Activated CD4-positive, alpha-beta T cell treated with anti-CD3 and anti-CD28 coated beads, Interleukin-2, Interleukin-4, amounts not matched to agents 100 ng/mL and 50 ng/mL, durations not matched to agents 16 hours and 8 hours (primary cell): ENCODE results near the gene HES4.
"Not testable (repeated sequence)": the region's sequence is repeated elsewhere in the genome, so short reads cannot be mapped to it uniquely, and the experiment has no call there.

Experiments
- DNase-seq: peaks from one replicate; pipeline ENCODE4 v3.0.0-alpha.2; 2020; ENCODE audit warnings: low spot score

The HES4 gene

DNA sequence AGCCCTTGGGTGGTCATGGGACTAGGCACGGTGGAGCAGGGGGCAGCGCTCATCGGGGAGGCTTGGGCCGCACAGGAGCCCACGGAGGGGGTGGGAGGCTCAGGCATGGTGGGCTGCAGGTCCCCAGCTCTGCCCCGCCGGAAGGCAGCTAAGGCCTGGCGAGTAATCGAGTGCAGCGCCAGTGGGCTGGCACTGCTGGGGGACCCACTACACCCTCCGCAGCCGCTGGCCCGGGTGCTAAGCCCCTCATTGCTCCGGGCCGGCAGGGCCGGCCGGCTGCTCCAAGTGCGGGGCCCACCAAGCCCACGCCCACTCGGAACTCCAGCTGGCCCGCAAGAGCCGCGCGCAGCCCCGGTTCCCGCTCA, 18.4 kb upstream of the HES4 start:
- DNase-seq = not testable (repeated sequence)

DNA sequence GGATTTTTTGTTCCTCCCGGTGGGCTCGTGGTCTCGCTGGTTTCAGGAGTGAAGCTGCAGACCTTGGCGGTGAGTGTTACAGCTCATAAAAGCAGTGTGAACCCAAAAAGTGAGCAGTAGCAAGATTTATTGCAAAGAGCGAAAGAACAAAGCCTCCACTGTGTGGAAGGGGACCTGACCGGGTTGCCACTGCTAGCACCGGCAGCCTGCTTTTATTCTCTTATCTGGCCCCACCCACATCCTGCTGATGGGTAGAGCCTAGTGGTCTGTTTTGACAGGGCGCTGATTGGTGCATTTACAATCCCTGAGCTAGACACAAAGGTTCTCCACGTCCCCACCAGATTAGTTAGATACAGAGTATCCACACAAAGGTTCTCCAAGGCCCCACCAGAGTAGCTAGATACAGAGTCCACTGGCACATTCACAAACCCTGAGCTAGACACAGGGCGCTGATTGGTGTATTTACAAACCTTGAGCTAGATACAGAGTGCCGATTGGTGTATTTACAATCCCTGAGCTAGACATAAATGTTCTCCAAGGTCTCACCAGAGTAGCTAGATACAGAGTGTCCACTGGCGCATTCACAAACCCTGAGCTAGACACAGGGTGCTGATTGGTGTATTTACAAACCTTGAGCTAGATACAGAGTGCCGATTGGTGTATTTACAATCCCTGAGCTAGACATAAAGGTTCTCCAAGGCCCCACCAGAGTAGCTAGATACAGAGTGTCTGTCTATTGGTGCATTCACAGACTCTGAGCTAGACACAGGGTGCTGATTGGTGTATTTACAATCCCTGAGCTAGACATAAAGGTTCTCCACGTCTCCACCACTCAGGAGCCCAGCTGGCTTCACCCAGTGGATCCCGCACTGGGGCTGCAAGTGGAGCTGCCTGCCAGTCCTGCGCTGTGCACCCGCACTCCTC, 17.8 kb upstream of the HES4 start:
- not testable (repeated sequence) for DNase-seq

DNA sequence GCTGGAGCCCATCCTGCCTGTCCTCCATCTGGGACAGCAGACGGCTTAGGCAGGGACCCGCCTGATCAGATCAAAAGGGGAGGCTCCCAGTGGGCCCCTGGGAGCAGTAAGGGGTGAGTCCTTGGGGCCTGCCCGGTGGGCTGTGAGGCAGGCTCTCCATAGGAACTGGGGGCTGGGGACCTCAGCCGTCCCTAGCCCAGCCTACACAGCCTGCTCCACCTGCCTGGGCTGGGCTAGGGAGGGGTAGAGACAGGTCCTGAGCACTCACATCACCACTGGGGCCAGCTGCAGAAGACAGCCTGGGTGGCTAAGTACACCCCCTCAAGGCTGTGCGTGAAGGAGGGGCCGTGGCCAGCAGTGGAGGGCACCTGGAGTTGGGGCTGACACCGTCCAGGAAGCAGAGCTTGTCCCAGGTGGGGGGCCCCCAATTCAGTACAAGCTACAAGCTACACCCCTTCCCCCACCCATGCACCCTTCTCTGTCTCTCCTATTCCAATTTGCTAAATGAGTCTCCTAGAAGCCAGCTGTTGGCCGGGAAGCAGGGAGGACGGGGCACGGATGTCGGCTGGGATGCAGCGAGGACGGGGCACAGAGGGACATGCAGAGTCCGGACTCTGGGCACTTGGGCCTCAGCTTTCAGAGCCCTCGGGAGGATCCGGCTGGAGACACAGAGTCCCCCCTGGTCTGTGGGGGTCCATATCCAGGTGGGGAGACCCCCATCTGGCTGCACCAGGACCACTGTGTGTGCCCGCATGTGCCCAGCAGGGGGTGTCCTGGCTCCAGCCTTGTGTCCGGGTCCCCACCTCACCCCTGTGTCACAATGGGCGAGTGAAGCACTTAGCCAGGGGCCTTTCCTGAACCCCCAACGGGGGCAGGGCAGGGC, 15.1 kb upstream of the HES4 start:
- DNase-seq = no peak

- DNase-seq = no peak
These were observed 14.2 kb upstream of the HES4 start for GRCh38 chr1:1013922-1014648.

GRCh38 chr1:1013105-1013921, 13.4 kb upstream of the HES4 start, which contains the start of gene ISG15:
Gene ISG15, plus strand, starts transcription at chr1:1013497. Its CDS starts 77 bp downstream, at chr1:1013574.
- peak; percentile 90 for DNase-seq

DNA sequence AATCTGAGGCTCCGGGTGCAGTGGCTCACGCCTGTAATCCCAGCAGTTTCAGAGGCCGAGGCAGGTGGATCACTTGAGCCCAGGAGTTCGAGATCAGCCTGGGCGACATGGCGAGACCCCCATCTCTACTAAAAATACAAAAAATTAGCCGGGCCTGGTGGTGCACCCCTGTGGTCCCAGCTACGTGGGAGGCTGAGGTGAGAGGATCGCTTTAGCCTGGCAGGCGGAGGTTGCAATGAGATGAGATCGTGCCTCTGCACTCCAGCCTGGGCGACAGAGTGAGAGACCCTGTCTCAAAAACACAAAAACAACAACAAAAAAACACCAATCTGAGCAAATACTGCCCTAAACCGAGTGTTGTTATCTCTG, 12.8 kb upstream of the HES4 start:
- not testable (repeated sequence) for DNase-seq

DNA sequence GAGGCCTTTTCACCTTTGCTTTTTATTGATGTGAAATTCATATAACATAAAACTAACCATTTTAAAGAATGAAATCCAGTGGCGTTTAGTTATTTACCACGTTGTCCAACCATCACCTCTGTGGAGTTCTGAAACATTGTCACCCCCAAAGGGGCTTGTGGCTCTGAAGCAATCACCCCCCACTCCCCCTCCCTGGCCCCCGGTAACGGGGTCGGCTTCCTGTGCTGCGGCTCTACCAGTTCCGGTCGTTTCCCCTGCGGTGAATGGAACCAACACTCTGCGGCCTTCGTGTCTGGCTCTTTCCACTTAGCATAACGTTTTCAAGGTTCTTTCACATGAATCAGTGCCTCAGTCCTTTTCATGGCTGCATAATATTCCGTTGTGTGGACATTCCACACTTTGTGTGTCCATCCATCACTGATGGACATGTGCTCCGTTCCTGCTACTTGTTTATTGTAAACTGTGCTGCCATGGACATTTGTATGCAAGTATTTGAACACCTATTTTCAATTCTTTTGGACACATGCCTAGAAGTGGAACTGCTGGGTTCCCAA, 11.6 kb upstream of the HES4 start:
- DNase-seq = no peak

- not testable (repeated sequence) for DNase-seq
These were observed 10.2 kb upstream of the HES4 start for GRCh38 chr1:1010131-1010530.

DNA sequence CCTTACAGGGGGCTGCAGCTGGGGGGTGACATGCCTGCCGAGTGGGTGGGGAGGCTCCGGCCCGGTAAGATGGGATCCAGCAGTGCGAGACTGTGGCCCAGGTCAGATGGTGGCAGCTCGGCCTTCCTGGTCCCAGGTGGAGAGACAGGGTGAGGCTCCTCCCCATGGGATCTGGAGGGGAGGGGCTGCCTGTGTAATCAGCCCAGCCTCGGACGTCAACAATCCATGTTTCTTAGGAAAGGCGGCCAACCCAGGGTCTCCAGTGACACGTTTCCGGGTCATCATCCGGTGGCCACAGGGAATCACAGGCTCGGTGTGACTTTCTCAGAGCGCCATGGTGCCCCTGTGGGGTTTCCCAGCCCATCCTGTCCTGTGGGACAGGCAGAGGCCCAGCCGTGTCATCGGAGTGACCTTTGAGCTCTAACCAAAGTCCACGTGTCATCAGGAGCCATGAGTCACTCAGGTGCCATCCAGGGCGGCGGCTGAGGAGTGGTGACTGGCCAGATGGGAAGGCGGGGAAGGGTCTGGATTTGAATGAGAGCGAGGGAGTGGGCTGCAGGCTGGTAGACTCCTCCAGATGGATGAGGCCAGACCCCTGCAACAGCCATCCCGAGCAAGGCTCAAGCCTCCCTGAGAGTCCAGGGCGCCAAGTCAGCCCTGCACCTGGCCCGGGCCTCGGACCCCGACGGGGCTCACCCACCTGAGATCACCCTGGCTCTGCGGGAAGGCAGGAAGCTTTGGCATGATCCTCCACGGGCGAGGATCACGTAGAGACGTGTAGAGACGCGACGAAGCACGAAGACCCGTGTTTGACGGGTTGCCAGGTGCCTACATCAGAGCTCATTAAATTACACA, 6.6 kb upstream of the HES4 start:
- no peak for DNase-seq

- DNase-seq = no peak
These were observed 5.9 kb upstream of the HES4 start for GRCh38 chr1:1005774-1006304.

DNA sequence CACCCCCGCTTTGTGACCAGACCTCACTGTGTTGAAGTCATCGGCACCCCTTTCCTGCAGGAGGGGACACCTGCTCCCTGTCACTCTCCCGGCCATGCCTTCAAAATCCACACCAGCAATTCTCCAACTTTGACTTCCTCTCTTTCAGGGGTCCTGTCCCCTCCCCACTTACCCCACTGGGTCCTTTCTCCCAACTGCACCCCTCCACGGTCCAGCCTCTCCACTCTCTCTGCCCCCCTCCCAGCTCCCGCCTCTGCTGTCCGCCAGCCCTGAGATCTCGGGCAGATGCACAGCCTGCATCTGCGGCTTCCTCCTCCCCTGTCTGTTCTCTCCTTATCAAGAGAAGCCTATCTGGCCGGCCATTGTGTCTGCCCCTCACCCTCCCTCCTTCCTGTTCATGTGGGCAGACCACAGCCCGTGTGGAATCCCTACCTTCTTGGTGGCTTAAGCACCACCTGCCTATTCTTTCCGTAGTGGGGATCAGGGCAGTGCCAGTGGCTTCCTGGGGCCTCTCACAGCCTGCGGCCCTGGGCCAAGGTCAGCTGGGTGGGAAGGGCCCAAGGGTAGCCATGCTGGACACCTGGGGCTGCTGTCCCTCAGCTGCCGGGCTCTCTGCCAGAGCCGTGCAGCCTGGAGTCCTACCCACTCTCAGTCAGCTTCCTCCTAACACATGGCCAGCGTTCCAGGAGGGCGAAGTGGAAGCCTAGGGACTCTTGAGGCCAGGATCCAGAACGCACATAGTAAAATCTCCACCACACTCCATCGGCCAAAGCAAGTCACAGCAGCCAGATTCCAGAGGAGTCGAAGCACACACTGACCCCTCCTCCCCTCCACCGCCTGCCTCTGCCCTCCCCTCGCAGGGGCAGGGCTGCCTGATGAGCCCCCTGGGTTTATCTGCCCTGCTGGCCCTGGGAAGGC, 5.1 kb upstream of the HES4 start:
- no peak for DNase-seq

DNA sequence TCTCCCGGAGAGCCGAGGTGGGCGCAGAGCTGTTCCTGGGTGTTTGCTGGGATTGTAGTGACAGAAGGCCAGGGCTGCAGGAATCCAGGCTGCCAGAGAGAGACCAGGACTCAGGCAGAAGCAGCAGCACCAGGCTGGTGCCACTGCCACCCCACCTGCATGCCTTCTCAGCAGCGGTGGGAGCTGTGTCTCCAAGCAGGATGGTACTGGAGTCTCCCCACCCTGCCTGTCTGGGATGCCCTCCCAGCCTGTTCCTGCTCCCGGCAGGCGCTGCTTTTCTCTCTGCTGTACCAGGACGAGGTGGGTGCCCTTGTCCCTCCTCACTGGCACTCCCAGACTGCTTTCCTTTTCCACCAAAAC, 4.5 kb upstream of the HES4 start:
- DNase-seq = no peak

DNA sequence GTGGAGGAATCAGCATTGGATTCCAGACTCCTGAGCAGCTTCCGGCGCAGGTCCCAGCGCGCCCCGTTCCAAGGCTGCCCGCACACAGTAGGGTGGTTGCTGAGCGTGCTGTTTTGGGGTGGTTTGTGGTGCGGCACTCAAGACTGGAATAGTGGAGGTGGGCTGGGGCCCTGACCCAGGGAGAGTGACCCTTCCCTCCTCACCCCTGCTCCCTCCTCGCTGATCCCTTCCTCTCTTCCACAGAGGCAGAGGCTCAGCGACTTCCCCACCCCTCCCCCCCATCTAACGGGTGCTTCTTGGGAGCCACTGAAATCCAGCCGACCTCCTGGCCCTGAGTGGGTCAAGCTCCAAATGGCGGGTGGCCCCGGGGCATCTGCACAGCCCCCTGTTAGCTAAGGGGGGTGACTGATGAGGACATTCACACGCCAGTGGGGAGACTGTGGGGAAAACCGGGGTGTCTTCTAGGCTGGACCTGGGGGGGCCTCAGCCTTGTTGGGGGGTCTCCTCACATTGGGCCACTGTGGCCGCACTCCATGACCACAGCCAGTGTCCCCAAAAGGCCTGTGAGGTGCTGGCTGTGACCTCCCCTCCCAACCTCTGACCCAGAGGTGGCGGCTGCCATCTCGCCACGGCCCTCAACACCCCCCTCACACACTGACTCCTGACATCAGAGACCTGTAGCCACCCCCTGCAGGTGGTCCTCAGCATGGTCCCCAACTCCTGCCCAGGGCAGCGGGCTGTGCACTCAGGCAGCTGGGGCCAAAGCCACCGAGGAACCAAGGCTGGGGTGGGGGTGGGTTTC, 3.9 kb upstream of the HES4 start:
- DNase-seq = no peak

- no peak for DNase-seq
These were observed 1.3 kb upstream of the HES4 start for GRCh38 chr1:1001057-1001783.

DNA sequence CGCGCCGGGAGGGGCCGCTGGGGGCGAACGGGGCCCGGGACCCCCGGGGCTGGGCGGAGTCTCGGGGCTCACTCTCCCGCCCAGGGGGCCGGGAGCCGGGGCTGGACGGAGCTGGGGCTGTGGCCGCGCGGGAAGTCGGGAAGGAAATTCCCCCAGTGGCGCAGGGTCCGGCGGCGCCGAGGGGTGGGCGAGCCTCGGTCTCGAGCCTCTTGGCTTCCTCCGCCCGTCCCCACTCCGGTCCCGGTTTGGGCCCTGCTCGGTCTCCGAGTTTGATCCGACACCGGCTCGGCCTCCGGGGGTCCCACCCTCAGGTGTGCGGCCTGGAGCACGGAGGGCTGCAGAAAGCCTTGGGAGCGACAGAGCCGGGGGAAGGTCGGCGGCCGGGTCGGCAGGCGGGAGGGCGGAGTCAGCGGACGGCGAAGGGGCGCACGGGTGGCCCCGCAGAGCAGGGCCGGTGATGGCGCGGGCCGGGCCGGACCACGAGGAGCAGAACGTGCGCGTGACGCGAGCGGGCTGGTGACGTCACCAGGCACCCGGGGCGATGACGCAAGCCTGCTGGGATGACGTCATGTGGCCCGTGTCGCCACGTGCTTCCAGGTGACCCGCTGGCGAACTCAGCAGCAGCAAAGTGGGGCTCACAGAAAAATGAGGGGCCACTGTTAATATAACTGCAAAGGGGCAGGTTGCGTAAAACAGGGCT, 610 bp upstream of the HES4 start:
- DNase-seq = peak; percentile 55

- DNase-seq = no peak
These were observed 737 bp downstream of the HES4 start for GRCh38 chr1:998995-999724.
